ENCODE data around the gene NCS1.

NCS1 gene

GRCh38 chr9:130177898-130178805 is 5.9 kb downstream of the NCS1 start:
- DNase-seq, result no peak

GRCh38 chr9:130179331-130179907 is 7.2 kb downstream of the NCS1 start:
- DNase-seq, result no peak

GRCh38 chr9:130180516-130180915 is 8.3 kb downstream of the NCS1 start:
- no peak for DNase-seq

GRCh38 chr9:130181678-130182380 is 9.6 kb downstream of the NCS1 start:
- DNase-seq, result no peak

GRCh38 chr9:130182381-130182909 is 10.2 kb downstream of the NCS1 start:
- no peak for DNase-seq

- peak; percentile 86 for DNase-seq
These were observed 11.0 kb downstream of the NCS1 start for GRCh38 chr9:130183133-130183762.

- DNase-seq, result no peak
These were observed 12.8 kb downstream of the NCS1 start for GRCh38 chr9:130185017-130185416.

- DNase-seq, result peak; percentile 68
These were observed 13.4 kb downstream of the NCS1 start for GRCh38 chr9:130185490-130186031.

- DNase-seq, result no peak
These were observed 13.8 kb downstream of the NCS1 start for GRCh38 chr9:130186051-130186450.

- no peak for DNase-seq
These were observed 14.8 kb downstream of the NCS1 start for GRCh38 chr9:130186839-130187522.

GRCh38 chr9:130187523-130187846 is 15.3 kb downstream of the NCS1 start:
- no peak for DNase-seq

GRCh38 chr9:130188860-130189481 is 16.8 kb downstream of the NCS1 start:
- no peak for DNase-seq

- DNase-seq, result peak; percentile 78
These were observed 17.6 kb downstream of the NCS1 start for GRCh38 chr9:130189840-130190239.

GRCh38 chr9:130191068-130191748 is 19.0 kb downstream of the NCS1 start:
- no peak for DNase-seq

- no peak for DNase-seq
These were observed 19.5 kb downstream of the NCS1 start for GRCh38 chr9:130191749-130192120.

GRCh38 chr9:130192382-130192999 is 20.3 kb downstream of the NCS1 start:
- no peak for DNase-seq

GRCh38 chr9:130193103-130193502 is 20.9 kb downstream of the NCS1 start:
- DNase-seq, result no peak

GRCh38 chr9:130193531-130194377 is 21.6 kb downstream of the NCS1 start:
- no peak for DNase-seq

GRCh38 chr9:130194378-130194932 is 22.3 kb downstream of the NCS1 start:
- no peak for DNase-seq

All from fibroblast of upper back skin (primary cell).